Stomach (tissue), 9 donors: Measurements from ENCODE around the gene EFCAB3. TPM values are rescaled to one million over a fixed set of nuclear protein-coding genes. Genes with fewer than 3 reads are reported as not detected.

Experiments
- DNase-seq, 2 donors: peaks; one replicate each; pipeline versions ENCODE4 v3.0.0 to v3.0.0-alpha.2; 2013 to 2019
- H3K27ac ChIP-seq, 5 donors: fragments of 200-600 bp in 4 of 5; sonication (generic) in 4 of 5; one replicate each; pipeline ENCODE4 v1.5.1; 2013 to 2019; ENCODE audit warnings: mild to moderate bottlenecking in 1 of 5, moderate library complexity in 1 of 5
- H3K27me3 ChIP-seq, 3 donors: fragments of 200-600 bp; sonication (generic); one replicate each; pipeline ENCODE4 v1.5.1; 2017 to 2019; ENCODE audit warnings: mixed run types in 1 of 3
- H3K36me3 ChIP-seq, 4 donors: fragments of 200-600 bp; sonication (generic); 1 replicate in 3 of 4; 2 replicates in 1 of 4; pipeline ENCODE4 v1.5.1; 2016 to 2019
- H3K4me1 ChIP-seq, 4 donors: fragments of 200-600 bp; sonication (generic); one replicate each; pipeline ENCODE4 v1.5.1; 2016 to 2019
- H3K4me3 ChIP-seq, 4 donors: fragments of 200-600 bp; sonication (generic) in 3 of 4; one replicate each; pipeline ENCODE4 v1.5.1; 2016 to 2019; ENCODE audit warnings: mild to moderate bottlenecking in 1 of 4
- H3K9me3 ChIP-seq, 4 donors: fragments of 200-600 bp; sonication (generic); one replicate each; pipeline ENCODE4 v1.5.1; 2016 to 2019
- CTCF ChIP-seq, 7 experiments: fragments of 450-650 bp in 4 of 7; fragments of 200-600 bp in 3 of 7; sonication (generic) in 3 of 7; IDR thresholded peaks; one replicate each; pipeline ENCODE4 v1.5.1; 2016 to 2019; ENCODE audit warnings: antibody characterized with exemption in 7 of 7, control low read depth in 2 of 7, mild to moderate bottlenecking in 1 of 7
- EP300 ChIP-seq: sonication (generic); formaldehyde crosslinking; IDR thresholded peaks from one replicate; pipeline ENCODE4 v1.6.1; 2017; ENCODE audit warnings: antibody characterized with exemption
- POLR2A ChIP-seq, 4 donors: fragments of 450-650 bp; IDR thresholded peaks; one replicate each; pipeline ENCODE4 v1.6.1; 2016; ENCODE audit warnings: antibody characterized with exemption in 4 of 4, control low read depth in 2 of 4, mild to moderate bottlenecking in 1 of 4, moderate library complexity in 1 of 4
- POLR2AphosphoS5 ChIP-seq, 3 donors: sonication (generic); formaldehyde crosslinking; IDR thresholded peaks; one replicate each; pipeline ENCODE4 v1.6.1; 2016; ENCODE audit warnings: antibody characterized with exemption in 3 of 3
- WGBS, 5 donors: extraction: QIAGEN DNeasy Blood & Tissue Kit in 3 of 5; methylation state at CpG; one replicate each; pipeline versions ENCODE4 v1.1.5 to v1.1.7; 2013 to 2018; 5-methylcytosine and 5-hydroxymethylcytosine counted together
- intact Hi-C: fragments of 100-400 bp; cut with DNase I; formaldehyde crosslinking; loops from one replicate; pipeline ENCODE4 v1.15.1; 2023; ENCODE audit warnings: low total_unique reads
- polyA plus RNA-seq, 3 donors: library from polyadenylated mRNA; stranded (reverse); fragments of 200-250 nt; gene quantifications; one replicate each; pipeline ENCODE4 v1.2.3, GENCODE V29; 2013
- total RNA-seq, 5 donors: library from RNA; depleted of rRNA; stranded (reverse); fragments of >200 nt; gene quantifications; one replicate each; pipeline versions ENCODE4 v1.1.0 to v1.2.3, GENCODE V29; 2014 to 2016
- donor health status: healthy with polysubstance abuse.
- donor health status: Bipolar disorder and iron deficiency.
- donor health status: healthy.

Gene EFCAB3
- total and polyA plus RNA-seq, 8 donors = not detected

GRCh38 chr17:62366191-62366590 lies 14.2 kb upstream of the EFCAB3 start:
- no peaks in the 10 kb centered on the region for H3K4me1 ChIP-seq
- no peak overlapping the region for H3K4me3 ChIP-seq
- TF ChIP-seq POLR2AphosphoS5 (IDR thresholded peaks at IDR 0.05) (no peak), POLR2A (IDR thresholded peaks at IDR 0.05) (no peak), CTCF (IDR thresholded peaks at IDR 0.05) (no peak), EP300 (no peak)
- intact Hi-C loops = no loop called here
- WGBS, 5 donors = 69 to 83% (median 74%) methylated on average over 2 of the region's 2 CpGs
- DNase-seq = no peak
- H3K27me3 ChIP-seq = no peaks in the 10 kb centered on the region
- H3K27ac ChIP-seq = no peak overlapping the region
- no peaks in the 10 kb centered on the region for H3K9me3 ChIP-seq
- H3K36me3 ChIP-seq = no peaks in the 10 kb centered on the region

GRCh38 chr17:62381561-62381960 lies 1.2 kb downstream of the EFCAB3 start:
- no peaks in the 10 kb centered on the region for H3K36me3 ChIP-seq
- TF ChIP-seq POLR2AphosphoS5 (IDR thresholded peaks at IDR 0.05) (no peak), CTCF (IDR thresholded peaks at IDR 0.05) (no peak), EP300 (no peak), POLR2A (IDR thresholded peaks at IDR 0.05) (no peak)
- intact Hi-C loops = no loop called here
- no peak for DNase-seq
- no peak overlapping the region for H3K4me3 ChIP-seq
- H3K9me3 ChIP-seq = no peaks in the 10 kb centered on the region
- WGBS, 5 donors = 84 to 90% (median 89%) methylated on average over 16 to 18 of the region's 18 CpGs
- H3K27ac ChIP-seq = no peak overlapping the region
- H3K4me1 ChIP-seq = no peaks in the 10 kb centered on the region
- H3K27me3 ChIP-seq = peaks cover 0 to 9% (median 0%) of the 10 kb centered on the region in 3 donors

GRCh38 chr17:62388856-62389255 lies 8.5 kb downstream of the EFCAB3 start:
- Histone ChIP-seq H3K9me3 (no peaks in the 10 kb centered on the region), H3K4me1 (no peaks in the 10 kb centered on the region), H3K36me3 (no peaks in the 10 kb centered on the region), H3K27ac (no peak overlapping the region), H3K4me3 (no peak overlapping the region), H3K27me3 (peaks cover 0 to 18% (median 2%) of the 10 kb centered on the region in 3 donors)
- intact Hi-C loops = no loop called here
- TF ChIP-seq EP300 (no peak), POLR2A (IDR thresholded peaks at IDR 0.05) (no peak)
- no peak for DNase-seq
- WGBS, 5 donors = 43 to 74% (median 68%) methylated on average over 1 of the region's 1 CpG

- intact Hi-C loops = no loop called here
- TF ChIP-seq EP300 = no peak
- TF ChIP-seq POLR2A (IDR thresholded peaks at IDR 0.05) = no peak
- 74 to 90% (median 86%) methylated on average over 1 of the region's 1 CpG for WGBS, 5 donors
These were observed 12.6 kb downstream of the EFCAB3 start for GRCh38 chr17:62392908-62393307.

GRCh38 chr17:62398891-62399290 lies 18.5 kb downstream of the EFCAB3 start:
- H3K9me3 ChIP-seq = peaks cover 0 to 9% (median 0%) of the 10 kb centered on the region in 4 donors
- peaks cover 0 to 28% (median 2%) of the 10 kb centered on the region in 3 donors for H3K27me3 ChIP-seq
- H3K36me3 ChIP-seq = no peaks in the 10 kb centered on the region
- WGBS, 5 donors = 92 to 100% (median 93%) methylated on average over 1 of the region's 1 CpG
- H3K4me1 ChIP-seq = no peaks in the 10 kb centered on the region
- intact Hi-C loops = no loop called here
- no peak for TF ChIP-seq CTCF (IDR thresholded peaks at IDR 0.05)
- no peak for TF ChIP-seq EP300
- TF ChIP-seq POLR2A (IDR thresholded peaks at IDR 0.05) = no peak
- TF ChIP-seq POLR2AphosphoS5 (IDR thresholded peaks at IDR 0.05) = no peak
- no peak for DNase-seq
- no peak overlapping the region for H3K27ac ChIP-seq
- H3K4me3 ChIP-seq = no peak overlapping the region

More at GRCh38 chr17:62392908-62393307, 12.6 kb downstream of the EFCAB3 start:
- DNase-seq = no peak
- Histone ChIP-seq H3K4me3 (no peak overlapping the region), H3K36me3 (no peaks in the 10 kb centered on the region), H3K27me3 (peaks cover 0 to 36% (median 4%) of the 10 kb centered on the region in 3 donors), H3K27ac (no peak overlapping the region), H3K9me3 (no peaks in the 10 kb centered on the region), H3K4me1 (no peaks in the 10 kb centered on the region)
